NOMO-1 treated with DMSO at 0.1 percent for 48 hours (cell line): ENCODE data around the gene ATOH8.
"Not testable (repeated sequence)": the region's sequence is repeated elsewhere in the genome, so short reads cannot be mapped to it uniquely, and the experiment has no call there.

ENCODE experiments used
- DNase-seq: peaks from one replicate; lab custom pipeline; 2025; ENCODE audit not compliant: unreplicated experiment; lab: John Stamatoyannopoulos, UW

ATOH8 gene

GRCh38 chr2:85822766-85823165 is 69.0 kb downstream of the ATOH8 start:
- DNase-seq = no peak

- no peak for DNase-seq
Measured at GRCh38 chr2:85823951-85824350, 70.2 kb downstream of the ATOH8 start.

- DNase-seq = peak; percentile 63
Measured at GRCh38 chr2:85826990-85827878, 73.4 kb downstream of the ATOH8 start.

DNA sequence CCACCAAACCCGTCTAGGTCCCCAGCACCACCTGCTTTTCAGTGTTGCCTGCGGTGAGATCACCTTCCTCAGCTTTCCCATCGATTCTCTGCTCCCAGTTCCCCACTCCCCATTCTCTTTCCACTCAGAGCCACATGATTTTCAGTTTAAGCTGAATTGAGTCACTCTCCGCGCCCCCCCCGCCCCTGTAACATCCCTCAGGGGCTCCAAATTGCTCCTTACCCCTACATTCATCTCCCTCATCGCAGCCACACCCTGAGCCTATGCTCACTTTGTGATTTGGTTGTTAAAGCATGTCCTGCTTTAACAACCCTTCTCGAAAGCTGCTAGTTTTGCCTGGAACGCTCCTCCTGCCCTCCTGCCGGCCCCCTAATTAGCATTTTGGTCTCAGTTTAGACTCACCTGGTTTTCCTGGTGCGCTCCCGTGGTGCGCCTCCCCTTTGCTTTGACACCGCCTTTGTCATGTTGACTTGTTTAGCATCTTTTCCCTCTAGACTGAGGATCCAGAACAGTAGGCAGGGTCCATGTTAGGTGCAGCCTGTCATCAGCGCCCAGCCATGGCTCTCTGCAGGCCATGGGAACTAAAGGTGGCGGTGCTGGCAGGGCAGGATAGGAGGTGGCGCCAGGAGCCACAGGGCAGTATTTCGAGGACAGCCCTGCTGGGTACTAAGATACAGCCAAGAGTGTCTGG is 74.2 kb downstream of the ATOH8 start:
- DNase-seq = no peak

GRCh38 chr2:85828725-85829124 is 74.9 kb downstream of the ATOH8 start:
- no peak for DNase-seq

GRCh38 chr2:85829394-85829793 is 75.6 kb downstream of the ATOH8 start:
- DNase-seq = not testable (repeated sequence)

DNA sequence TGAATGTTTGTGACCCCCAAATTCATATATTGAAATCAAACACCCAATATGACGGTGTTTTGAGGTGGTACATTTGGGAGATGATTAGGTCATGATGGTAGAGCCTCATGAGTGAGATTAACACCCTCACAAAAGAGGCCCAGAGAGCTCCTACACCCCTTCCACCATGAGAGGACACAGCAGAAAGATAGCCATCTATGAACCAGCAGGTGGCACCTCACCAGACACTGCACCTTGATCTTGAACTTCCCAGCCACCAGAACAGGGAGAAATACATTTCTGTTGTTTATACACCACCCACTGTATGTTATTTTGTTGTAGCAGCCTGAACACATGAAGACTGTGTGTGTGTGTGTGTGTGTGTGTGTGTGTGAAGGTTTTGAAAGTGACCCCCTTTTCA is 76.9 kb downstream of the ATOH8 start:
- no peak for DNase-seq

DNA sequence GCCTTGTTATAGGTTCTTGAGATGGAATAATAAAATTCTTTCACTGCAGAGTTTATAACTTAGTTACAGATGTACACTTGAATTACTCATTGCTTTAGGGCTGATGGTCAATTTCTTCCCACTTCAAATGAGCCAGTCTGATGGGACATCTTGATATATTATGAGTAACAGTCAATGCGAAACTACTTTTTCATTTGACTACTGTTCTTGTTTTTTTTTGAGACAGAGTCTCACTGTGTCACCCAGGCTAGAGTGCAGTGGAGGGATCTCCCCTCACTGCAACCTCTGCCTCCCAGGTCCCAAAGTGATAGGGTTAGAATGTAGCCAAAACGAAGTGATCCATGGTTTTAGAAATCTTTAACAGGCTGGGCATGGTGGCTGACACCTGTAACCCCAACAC is 77.9 kb downstream of the ATOH8 start:
- DNase-seq = no peak

DNA sequence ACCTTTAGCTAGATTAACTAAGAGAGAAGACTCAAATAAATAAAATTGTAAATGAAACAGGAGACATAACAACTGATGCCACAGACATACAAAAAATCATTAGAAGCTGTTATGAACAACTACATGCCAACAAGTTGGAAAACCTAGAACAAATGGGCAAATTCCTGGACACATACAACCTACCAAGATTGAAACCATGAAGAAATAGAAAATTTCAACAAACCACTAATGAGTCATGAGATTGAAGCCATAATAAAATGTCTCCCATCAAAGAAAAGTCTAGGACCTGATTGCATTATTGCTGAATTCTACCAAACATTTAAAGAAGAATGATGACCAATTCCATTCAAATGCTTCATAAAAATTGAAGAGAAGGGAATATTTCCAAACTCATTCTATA is 80.7 kb downstream of the ATOH8 start:
- DNase-seq = no peak
